AG09309 (cell line): ENCODE results near the gene BIN2.
A peak's percentile ranks its signal among the peaks of the same experiment; 100 is the strongest.

ENCODE experiments used
- DNase-seq: peaks from one replicate; pipeline ENCODE4 v3.0.0-alpha.2; 2010; ENCODE audit warnings: low read depth
- H3K4me3 ChIP-seq: 2 replicates; pipeline ENCODE4 v1.5.1; 2011; ENCODE audit warnings: mild to moderate bottlenecking, low read depth, low read length, moderate library complexity; ENCODE audit not compliant: control insufficient read depth
- TF ChIP-seq, protein P1 (sequence below): IDR thresholded peaks from 2 replicates; pipeline ENCODE4 v1.5.1; 2011; ENCODE audit warnings: mild to moderate bottlenecking, low read depth, low read length, inconsistent platforms; ENCODE audit not compliant: insufficient read depth, control insufficient read depth; ENCODE audit errors: missing control alignments

The BIN2 gene

DNA sequence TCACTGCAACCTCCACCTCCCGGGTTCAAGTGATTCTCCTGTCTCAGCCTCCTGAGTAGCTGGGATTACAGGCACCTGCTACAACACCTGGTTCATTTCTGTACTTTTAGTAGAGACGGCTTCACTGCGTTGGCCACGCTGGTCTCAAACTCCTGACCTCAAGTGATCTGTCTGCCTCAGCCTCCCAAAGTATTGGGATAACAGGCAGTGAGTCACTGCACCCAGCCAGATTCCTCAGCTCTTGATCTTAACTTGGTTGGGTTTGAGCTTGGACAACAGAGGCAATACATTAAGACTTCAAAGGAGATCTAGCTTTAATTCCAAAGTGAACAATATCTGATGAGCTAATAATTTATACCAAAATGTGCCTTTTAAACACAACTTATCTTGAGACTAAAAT is 79.7 kb downstream of the BIN2 start:
- TF ChIP-seq, protein P1, sequence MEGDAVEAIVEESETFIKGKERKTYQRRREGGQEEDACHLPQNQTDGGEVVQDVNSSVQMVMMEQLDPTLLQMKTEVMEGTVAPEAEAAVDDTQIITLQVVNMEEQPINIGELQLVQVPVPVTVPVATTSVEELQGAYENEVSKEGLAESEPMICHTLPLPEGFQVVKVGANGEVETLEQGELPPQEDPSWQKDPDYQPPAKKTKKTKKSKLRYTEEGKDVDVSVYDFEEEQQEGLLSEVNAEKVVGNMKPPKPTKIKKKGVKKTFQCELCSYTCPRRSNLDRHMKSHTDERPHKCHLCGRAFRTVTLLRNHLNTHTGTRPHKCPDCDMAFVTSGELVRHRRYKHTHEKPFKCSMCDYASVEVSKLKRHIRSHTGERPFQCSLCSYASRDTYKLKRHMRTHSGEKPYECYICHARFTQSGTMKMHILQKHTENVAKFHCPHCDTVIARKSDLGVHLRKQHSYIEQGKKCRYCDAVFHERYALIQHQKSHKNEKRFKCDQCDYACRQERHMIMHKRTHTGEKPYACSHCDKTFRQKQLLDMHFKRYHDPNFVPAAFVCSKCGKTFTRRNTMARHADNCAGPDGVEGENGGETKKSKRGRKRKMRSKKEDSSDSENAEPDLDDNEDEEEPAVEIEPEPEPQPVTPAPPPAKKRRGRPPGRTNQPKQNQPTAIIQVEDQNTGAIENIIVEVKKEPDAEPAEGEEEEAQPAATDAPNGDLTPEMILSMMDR = no peak
- DNase-seq = no peak
- no peak overlapping the region for H3K4me3 ChIP-seq

DNA sequence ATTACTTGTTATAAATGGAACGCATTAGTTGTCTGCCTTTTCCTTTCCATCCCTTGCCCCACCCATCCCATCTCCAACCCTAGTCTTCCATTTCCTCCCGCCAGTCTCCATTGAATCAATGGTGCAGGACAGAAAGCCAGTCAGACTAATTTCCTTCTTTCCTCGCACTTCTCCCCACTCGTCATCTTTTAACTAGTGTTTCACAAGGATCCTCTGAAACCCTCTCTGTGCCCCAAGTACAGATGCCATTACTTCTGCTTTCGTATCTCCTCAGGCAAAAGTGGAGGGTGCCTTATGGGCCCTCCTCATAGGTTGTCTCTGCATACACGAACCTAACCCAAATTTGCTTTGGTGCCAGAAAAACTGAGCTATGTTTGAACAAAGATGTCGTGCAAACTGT is 81.1 kb downstream of the BIN2 start:
- TF ChIP-seq, protein P1 = no peak
- DNase-seq = no peak
- H3K4me3 ChIP-seq = no peak overlapping the region

DNA sequence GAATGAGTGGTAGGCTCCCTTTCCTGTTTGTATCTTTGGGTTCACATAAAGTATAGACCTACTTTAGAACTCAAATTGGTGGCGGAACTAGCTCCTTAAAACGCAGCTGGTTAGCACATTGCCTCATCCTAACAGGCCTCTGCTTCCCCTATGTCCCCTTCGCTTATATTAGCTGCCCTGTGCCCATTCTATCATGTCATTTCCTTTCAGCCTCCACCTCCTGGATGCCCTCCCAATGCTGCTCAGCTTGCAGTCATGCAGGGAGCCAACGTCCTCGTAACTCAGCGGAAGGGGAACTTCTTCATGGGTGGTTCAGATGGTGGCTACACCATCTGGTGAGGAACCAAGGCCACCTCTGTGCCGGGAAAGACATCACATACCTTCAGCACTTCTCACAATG is 81.9 kb downstream of the BIN2 start:
- TF ChIP-seq, protein P1 = no peak
- no peak overlapping the region for H3K4me3 ChIP-seq
- no peak for DNase-seq

DNA sequence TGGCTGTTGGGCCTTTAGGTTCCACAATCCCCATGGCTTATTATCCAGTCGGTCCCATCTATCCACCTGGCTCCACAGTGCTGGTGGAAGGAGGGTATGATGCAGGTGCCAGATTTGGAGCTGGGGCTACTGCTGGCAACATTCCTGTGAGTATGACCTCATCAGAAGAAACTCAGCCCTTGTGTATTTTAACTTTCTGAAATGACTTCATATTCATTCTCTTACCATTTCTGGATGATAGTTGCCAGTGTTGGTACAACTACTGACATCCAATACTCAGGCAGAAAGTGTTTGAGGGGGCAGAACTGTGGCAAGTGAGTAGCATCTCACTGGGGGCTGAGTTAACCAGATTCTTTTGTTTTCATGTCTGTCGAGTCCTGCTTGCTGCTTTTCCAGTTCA is 83.0 kb downstream of the BIN2 start:
- no peak for DNase-seq
- TF ChIP-seq, protein P1 = no peak
- no peak overlapping the region for H3K4me3 ChIP-seq

DNA sequence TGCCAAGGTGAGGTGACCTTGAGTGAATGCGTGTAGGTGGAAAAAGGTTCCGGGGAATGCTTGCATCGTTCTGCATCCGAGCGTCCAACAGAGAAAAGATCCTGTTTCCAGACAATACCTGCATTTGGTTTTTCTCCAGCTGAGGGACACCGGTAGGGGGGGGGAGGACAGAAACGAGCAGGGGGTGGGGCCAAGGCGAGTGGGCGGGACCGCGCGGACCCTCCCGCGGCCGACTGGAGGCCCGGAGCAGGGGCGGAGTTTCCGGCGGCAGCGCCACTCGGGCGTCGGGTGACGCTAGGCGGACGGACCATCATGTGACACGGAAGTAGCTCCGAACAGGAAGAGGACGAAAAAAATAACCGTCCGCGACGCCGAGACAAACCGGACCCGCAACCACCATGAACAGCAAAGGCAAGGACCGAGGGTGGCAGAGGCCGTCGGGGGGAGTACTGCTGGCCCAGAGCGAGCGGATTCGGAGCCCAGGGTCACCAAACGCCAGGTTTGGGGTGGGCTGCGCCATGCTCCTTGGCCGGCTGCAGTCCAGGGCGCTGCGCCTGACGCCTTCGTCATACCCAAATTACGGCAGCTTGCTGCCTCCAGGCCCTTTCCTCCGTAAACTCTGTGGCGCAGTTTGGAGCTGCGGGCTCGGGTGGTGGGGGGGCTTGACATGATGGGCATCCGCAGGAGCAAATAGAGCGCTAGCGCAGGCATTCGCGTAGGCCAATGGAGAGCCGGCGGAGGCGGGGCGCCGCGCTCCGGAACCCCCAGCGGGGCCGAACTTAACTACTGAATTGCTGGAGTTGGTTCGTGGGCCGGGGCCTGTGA is 85.3 kb downstream of the BIN2 start, which contains the start of gene DAZAP2:
Gene DAZAP2, plus strand, starts transcription at position 317 of the 825 bp plus-strand sequence. Its CDS starts 82 bp downstream, at position 399.
- peak within 1 kb of the TSS; percentile 97 for H3K4me3 ChIP-seq
- DNase-seq = peak; percentile 77
- TF ChIP-seq, protein P1 = peak; percentile 13

DNA sequence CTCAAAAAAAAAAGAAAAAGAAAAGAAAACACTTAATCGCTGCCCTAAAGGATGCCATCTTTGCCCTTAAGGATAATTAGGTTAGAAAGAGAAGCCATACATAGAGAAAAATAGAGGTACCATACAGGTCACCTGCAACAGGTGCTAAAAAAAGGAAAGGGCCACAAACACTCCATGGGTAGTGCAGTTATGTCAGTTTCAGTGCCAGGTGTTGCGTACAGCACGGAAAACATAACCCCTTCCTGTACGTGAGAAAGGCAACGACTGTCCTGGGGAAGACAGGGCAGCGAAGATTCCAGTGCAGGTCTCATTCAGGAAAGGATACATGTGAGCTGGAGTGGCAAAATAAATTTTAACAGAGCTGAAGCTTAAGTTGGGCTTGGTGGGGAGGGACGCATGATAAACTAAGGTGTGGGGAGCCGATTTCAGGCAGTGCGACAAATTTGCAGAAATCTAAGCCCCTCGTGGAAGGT is 85.9 kb downstream of the BIN2 start:
- no peak for DNase-seq
- TF ChIP-seq, protein P1 = no peak
- peak overlapping the region; percentile 97 for H3K4me3 ChIP-seq
